HL-60 (cell line): Measurements from ENCODE around the gene FLNB.

ENCODE experiments used
- DNase-seq, 2 experiments: peaks; one replicate each; pipeline ENCODE4 v3.0.0-alpha.2; 2010 to 2020; ENCODE audit warnings: low read depth in 1 of 2, low spot score in 1 of 2
- H3K27ac ChIP-seq: fragments of 250-450 bp; sonication (Bioruptor Pico); replicated peaks from 2 replicates; pipeline ENCODE4 v1.5.1; 2020; ENCODE audit warnings: mild to moderate bottlenecking, moderate library complexity
- H3K27me3 ChIP-seq: fragments of 250-450 bp; sonication (Bioruptor Pico); 2 replicates; pipeline ENCODE4 v1.5.1; 2021; ENCODE audit warnings: mild to moderate bottlenecking, moderate library complexity; ENCODE audit not compliant: insufficient read depth, poor library complexity, severe bottlenecking
- H3K4me3 ChIP-seq: replicated peaks from 2 replicates; pipeline ENCODE4 v1.5.1; 2011; ENCODE audit warnings: mild to moderate bottlenecking, control low read depth, low read length; ENCODE audit not compliant: insufficient read depth
- CTCF ChIP-seq: IDR thresholded peaks from one replicate; pipeline ENCODE4 v1.5.1; 2011; ENCODE audit warnings: low read length, control low read depth, inconsistent platforms; ENCODE audit not compliant: insufficient read depth
- GABPA ChIP-seq: IDR thresholded peaks from 2 replicates; pipeline ENCODE4 v1.6.1; 2012; ENCODE audit warnings: low read depth
- POLR2AphosphoS5 ChIP-seq: IDR thresholded peaks from 2 replicates; pipeline ENCODE4 v1.6.1; 2012; ENCODE audit warnings: low read depth
- REST ChIP-seq: IDR thresholded peaks from 2 replicates; pipeline ENCODE4 v1.6.1; 2012; ENCODE audit warnings: low read depth; ENCODE audit not compliant: insufficient replicate concordance
- SPI1 ChIP-seq: IDR thresholded peaks from 2 replicates; pipeline ENCODE4 v1.6.1; 2012; ENCODE audit warnings: low read depth, mild to moderate bottlenecking, borderline replicate concordance

The FLNB gene

GRCh38 chr3:57968501-57968900 is 39.7 kb upstream of the FLNB start:
- H3K4me3 ChIP-seq = no peak overlapping the region
- TF ChIP-seq CTCF = no peak
- no peak for TF ChIP-seq POLR2AphosphoS5
- no peak for TF ChIP-seq REST
- TF ChIP-seq GABPA = no peak
- TF ChIP-seq SPI1 = no peak
- no peaks in the 10 kb centered on the region for H3K27me3 ChIP-seq
- no peak for DNase-seq
- no peak overlapping the region for H3K27ac ChIP-seq

GRCh38 chr3:57971975-57972374 is 36.2 kb upstream of the FLNB start:
- no peak for DNase-seq
- H3K27ac ChIP-seq = no peak overlapping the region
- no peaks in the 10 kb centered on the region for H3K27me3 ChIP-seq
- TF ChIP-seq POLR2AphosphoS5 (no peak), REST (no peak), CTCF (no peak), GABPA (no peak), SPI1 (no peak)
- no peak overlapping the region for H3K4me3 ChIP-seq

GRCh38 chr3:57972531-57973111 is 35.6 kb upstream of the FLNB start:
- no peak overlapping the region for H3K27ac ChIP-seq
- peak in 1 of 2 experiments; percentile 11 for DNase-seq
- no peak for TF ChIP-seq GABPA
- H3K4me3 ChIP-seq = no peak overlapping the region
- H3K27me3 ChIP-seq = no peaks in the 10 kb centered on the region

GRCh38 chr3:57973715-57974477 is 34.3 kb upstream of the FLNB start:
- H3K27me3 ChIP-seq = no peaks in the 10 kb centered on the region
- no peak overlapping the region for H3K27ac ChIP-seq
- no peak overlapping the region for H3K4me3 ChIP-seq
- no peak for DNase-seq
- no peak for TF ChIP-seq CTCF
- no peak for TF ChIP-seq POLR2AphosphoS5
- TF ChIP-seq SPI1 = no peak
- TF ChIP-seq GABPA = no peak
- TF ChIP-seq REST = no peak
